Suprapubic skin (tissue), 3 donors: ENCODE measurements around the gene IFT27.

Source experiments
- CTCF ChIP-seq, 2 donors: fragments of 200-600 bp in 1 of 2; fragments of 450-650 bp in 1 of 2; sonication (generic) in 1 of 2; IDR thresholded peaks; one replicate each; pipeline ENCODE4 v1.5.1; 2016 to 2019; ENCODE audit warnings: antibody characterized with exemption in 2 of 2, mild to moderate bottlenecking in 1 of 2, moderate library complexity in 1 of 2
- EP300 ChIP-seq: sonication (generic); formaldehyde crosslinking; IDR thresholded peaks from one replicate; pipeline ENCODE4 v1.6.1; 2017; ENCODE audit warnings: antibody characterized with exemption
- POLR2A ChIP-seq, 2 donors: fragments of 450-650 bp; IDR thresholded peaks; one replicate each; pipeline ENCODE4 v1.6.1; 2017; ENCODE audit warnings: antibody characterized with exemption in 2 of 2, mild to moderate bottlenecking in 2 of 2, moderate library complexity in 2 of 2

- TF ChIP-seq CTCF (IDR thresholded peaks at IDR 0.05): no peak
- no peak for TF ChIP-seq POLR2A (IDR thresholded peaks at IDR 0.05)
- TF ChIP-seq EP300: no peak
Measured at GRCh38 chr22:36776722-36777121, 803 bp upstream of the IFT27 start.
